Measurements from ENCODE around the gene SLC6A13.

Gene SLC6A13

DNA sequence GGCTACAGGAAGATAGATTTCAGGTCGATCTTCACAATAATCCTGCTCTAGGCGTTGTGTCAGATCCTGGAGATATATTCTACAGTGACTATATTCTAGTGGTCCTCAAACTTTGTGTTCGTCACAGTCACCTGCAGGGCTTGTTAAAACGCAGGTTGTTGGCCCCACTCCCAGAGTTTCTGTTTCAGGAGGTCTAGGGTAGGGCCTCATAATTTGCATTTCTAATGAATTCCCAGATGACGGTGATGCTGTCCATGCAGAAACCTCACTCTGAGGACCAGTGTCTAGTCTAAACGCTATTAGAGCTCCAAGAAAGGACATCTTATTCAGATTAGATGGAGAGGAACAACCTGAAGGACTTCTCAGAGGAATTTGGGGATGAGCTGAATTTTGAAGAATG, 13.2 kb upstream of the SLC6A13 start:
- TF ChIP-seq, protein P1, sequence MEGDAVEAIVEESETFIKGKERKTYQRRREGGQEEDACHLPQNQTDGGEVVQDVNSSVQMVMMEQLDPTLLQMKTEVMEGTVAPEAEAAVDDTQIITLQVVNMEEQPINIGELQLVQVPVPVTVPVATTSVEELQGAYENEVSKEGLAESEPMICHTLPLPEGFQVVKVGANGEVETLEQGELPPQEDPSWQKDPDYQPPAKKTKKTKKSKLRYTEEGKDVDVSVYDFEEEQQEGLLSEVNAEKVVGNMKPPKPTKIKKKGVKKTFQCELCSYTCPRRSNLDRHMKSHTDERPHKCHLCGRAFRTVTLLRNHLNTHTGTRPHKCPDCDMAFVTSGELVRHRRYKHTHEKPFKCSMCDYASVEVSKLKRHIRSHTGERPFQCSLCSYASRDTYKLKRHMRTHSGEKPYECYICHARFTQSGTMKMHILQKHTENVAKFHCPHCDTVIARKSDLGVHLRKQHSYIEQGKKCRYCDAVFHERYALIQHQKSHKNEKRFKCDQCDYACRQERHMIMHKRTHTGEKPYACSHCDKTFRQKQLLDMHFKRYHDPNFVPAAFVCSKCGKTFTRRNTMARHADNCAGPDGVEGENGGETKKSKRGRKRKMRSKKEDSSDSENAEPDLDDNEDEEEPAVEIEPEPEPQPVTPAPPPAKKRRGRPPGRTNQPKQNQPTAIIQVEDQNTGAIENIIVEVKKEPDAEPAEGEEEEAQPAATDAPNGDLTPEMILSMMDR (IDR thresholded peaks at IDR 0.05; ENCODE audit: low read depth, low read length), result no peak
- no peak for DNase-seq (ENCODE audit: low read depth in 2 of 2)
- no peak overlapping the region for H3K4me3 ChIP-seq (replicated peaks in 1 of 2; ENCODE audit: low read depth in 2 of 2, low read length in 2 of 2)

- no peak overlapping the region for H3K4me3 ChIP-seq (replicated peaks in 1 of 2; ENCODE audit: low read depth in 2 of 2, low read length in 2 of 2)
- TF ChIP-seq, protein P1 (IDR thresholded peaks at IDR 0.05; ENCODE audit: low read depth, low read length), result no peak
- no peak for DNase-seq (ENCODE audit: low read depth in 2 of 2)
Measured at GRCh38 chr12:273382-273781, 10.7 kb upstream of the SLC6A13 start.

GRCh38 chr12:272942-273341, 10.3 kb upstream of the SLC6A13 start:
- TF ChIP-seq, protein P1 (IDR thresholded peaks at IDR 0.05; ENCODE audit: low read depth, low read length), result no peak
- no peak overlapping the region for H3K4me3 ChIP-seq (replicated peaks in 1 of 2; ENCODE audit: low read depth in 2 of 2, low read length in 2 of 2)
- DNase-seq (ENCODE audit: low read depth in 2 of 2), result no peak

DNA sequence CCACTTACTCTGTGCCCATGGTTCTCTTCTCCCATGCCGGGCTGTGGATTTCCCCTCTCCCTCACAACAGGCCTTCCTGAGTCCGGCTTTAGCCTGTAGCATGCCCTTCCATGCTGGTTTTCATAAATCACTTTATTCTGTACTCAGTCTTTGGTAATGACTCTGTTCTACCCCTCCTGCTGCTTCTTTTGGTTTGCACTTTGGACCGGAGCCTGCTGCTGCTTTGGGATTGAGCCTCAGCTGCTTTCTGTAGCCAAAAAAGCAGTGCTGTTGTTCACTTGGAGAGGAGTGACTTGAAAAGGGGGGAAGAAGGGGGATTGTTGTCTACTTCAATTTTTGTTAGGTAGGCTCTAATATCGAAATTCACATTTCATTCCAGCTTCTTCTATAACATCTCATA, 8.5 kb upstream of the SLC6A13 start:
- TF ChIP-seq, protein P1 (IDR thresholded peaks at IDR 0.05; ENCODE audit: low read depth, low read length), result no peak
- no peak for DNase-seq (ENCODE audit: low read depth in 2 of 2)
- H3K4me3 ChIP-seq (replicated peaks in 1 of 2; ENCODE audit: low read depth in 2 of 2, low read length in 2 of 2), result no peak overlapping the region

DNA sequence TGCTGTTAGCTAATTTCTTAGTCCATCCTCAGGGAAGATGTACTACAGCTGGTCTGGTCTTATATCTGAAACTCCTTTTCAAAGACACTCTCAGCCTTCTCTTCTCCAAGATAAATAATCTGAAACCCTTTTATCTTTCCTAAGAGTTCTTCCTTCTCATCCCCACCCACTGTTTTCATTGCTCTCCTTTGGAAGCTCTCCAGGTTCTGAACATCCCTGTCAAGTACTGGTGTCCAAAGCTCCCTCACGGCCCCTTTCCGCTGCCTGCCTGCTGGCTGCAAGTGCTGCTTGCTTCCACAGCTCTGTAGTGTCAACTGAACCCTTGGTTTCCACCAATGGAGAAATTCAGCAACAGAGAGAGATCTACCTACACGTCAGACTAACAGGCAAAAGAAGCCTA, 6.6 kb upstream of the SLC6A13 start:
- DNase-seq (ENCODE audit: low read depth in 2 of 2), result peak; percentile 23 to 25
- no peak overlapping the region for H3K4me3 ChIP-seq (replicated peaks in 1 of 2; ENCODE audit: low read depth in 2 of 2, low read length in 2 of 2)
- TF ChIP-seq, protein P1 (IDR thresholded peaks at IDR 0.05; ENCODE audit: low read depth, low read length), result no peak

DNA sequence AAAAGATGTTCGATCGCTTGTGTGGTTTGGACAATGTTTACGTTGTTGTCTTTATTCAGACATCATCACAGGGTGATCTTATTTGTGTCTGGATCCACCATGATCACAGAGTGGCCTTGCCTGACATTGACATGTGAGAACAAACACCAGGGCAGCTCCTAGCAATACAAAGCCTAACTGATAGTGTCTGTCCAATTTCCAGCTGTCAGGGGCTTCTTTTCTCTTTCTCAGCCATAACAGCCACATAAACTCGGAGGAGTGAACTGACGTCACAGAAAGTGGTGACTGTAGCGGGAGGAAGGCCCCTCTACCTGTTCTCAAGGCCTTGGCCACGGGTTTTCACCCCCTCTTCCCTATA, 5.8 kb upstream of the SLC6A13 start:
- H3K4me3 ChIP-seq (replicated peaks in 1 of 2; ENCODE audit: low read depth in 2 of 2, low read length in 2 of 2), result no peak overlapping the region
- TF ChIP-seq, protein P1 (IDR thresholded peaks at IDR 0.05; ENCODE audit: low read depth, low read length), result no peak
- no peak for DNase-seq (ENCODE audit: low read depth in 2 of 2)

Data from cardiac fibroblast (primary cell).